BJ (cell line): ENCODE measurements around the gene USP30. TPM values are rescaled to one million over a fixed set of nuclear protein-coding genes. Genes with fewer than 3 reads are reported as not detected.

Experiments used
- CTCF ChIA-PET: fragments of 350-600 bp; formaldehyde crosslinking; extraction: SDS; loops from one replicate; lab custom pipeline; 2021; ENCODE audit warnings: antibody characterized with exemption, inconsistent platforms; lab: Yijun Ruan, JAX
- POLR2A ChIA-PET: fragments of 300-600 bp; sonication (Branson Sonifier 250); formaldehyde crosslinking; extraction: SDS; loops from one replicate; lab custom pipeline; 2021; ENCODE audit warnings: antibody characterized with exemption; lab: Charles Lee
- DNase-seq: peaks from one replicate; pipeline ENCODE4 v3.0.0-alpha.2; 2011; ENCODE audit warnings: low read depth
- H3K27me3 ChIP-seq: 2 replicates; pipeline ENCODE4 v1.6.0; 2011; ENCODE audit warnings: low read length; ENCODE audit not compliant: control insufficient read depth, insufficient read depth
- H3K36me3 ChIP-seq: 2 replicates; pipeline ENCODE4 v1.5.1; 2011; ENCODE audit warnings: low read length; ENCODE audit not compliant: control insufficient read depth, insufficient read depth
- H3K4me3 ChIP-seq: 2 replicates; pipeline ENCODE4 v1.5.1; 2011; ENCODE audit warnings: low read depth, mild to moderate bottlenecking, control low read depth, low read length
- polyA plus RNA-seq: library from polyadenylated mRNA; depleted of rRNA; stranded (reverse); fragments of >200 nt; gene quantifications from 2 replicates; pipeline ENCODE4 v1.2.3, GENCODE V29; 2011
- TF ChIP-seq, protein P1 (sequence below): IDR thresholded peaks from 2 replicates; pipeline ENCODE4 v1.5.1; 2011; ENCODE audit warnings: low read depth, mild to moderate bottlenecking, control low read depth, inconsistent platforms, low read length, moderate library complexity; ENCODE audit not compliant: insufficient read depth

Gene USP30
- polyA plus RNA-seq, 1 experiment, result 16.7 TPM

DNA sequence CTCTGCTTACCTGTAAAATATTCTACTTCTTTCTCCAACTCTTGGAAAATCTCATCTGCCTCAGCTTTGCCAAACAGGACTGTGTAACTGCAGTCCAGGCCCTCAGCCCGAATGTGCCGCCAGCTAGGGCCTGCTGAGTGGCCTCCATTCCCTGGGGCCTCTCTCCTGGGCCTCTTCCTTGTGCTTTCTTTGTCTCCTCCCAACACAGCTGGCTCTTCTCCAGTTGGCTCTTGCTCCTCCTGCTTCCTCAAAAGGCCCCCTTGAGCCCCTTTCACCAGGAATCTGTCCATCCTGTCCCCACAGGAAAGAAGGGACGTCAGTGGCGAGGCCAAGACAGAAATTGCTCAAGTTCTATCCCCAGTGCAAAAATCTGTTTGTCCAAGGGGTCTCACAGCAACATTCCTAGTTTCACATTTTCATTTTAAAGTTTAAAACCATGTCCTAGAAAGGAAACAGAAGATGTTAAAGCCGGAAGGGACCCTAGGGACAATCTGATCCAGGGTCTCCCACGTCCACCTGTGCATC lies 40.2 kb downstream of the USP30 start:
- CTCF ChIA-PET, result interaction anchor here (0.7 to 1.8 kb wide), 19 partner anchors 8 to 522 kb away, joined by 3 to 8 read pairs (median 4); partner anchors contain the start of gene SVOP
- TF ChIP-seq, protein P1, sequence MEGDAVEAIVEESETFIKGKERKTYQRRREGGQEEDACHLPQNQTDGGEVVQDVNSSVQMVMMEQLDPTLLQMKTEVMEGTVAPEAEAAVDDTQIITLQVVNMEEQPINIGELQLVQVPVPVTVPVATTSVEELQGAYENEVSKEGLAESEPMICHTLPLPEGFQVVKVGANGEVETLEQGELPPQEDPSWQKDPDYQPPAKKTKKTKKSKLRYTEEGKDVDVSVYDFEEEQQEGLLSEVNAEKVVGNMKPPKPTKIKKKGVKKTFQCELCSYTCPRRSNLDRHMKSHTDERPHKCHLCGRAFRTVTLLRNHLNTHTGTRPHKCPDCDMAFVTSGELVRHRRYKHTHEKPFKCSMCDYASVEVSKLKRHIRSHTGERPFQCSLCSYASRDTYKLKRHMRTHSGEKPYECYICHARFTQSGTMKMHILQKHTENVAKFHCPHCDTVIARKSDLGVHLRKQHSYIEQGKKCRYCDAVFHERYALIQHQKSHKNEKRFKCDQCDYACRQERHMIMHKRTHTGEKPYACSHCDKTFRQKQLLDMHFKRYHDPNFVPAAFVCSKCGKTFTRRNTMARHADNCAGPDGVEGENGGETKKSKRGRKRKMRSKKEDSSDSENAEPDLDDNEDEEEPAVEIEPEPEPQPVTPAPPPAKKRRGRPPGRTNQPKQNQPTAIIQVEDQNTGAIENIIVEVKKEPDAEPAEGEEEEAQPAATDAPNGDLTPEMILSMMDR, result no peak
- H3K27me3 ChIP-seq, result no peaks in the 10 kb centered on the region
- no peak for DNase-seq
- POLR2A ChIA-PET, result interaction anchor here (0.5 kb wide), 1 partner anchor 253 kb away, joined by 3 read pairs; no protein-coding TSS in a partner anchor
- peaks cover 4% of the 10 kb centered on the region; the same call in 1 of the 2 replicates for H3K36me3 ChIP-seq
- H3K4me3 ChIP-seq, result peak overlapping the region; percentile 58

DNA sequence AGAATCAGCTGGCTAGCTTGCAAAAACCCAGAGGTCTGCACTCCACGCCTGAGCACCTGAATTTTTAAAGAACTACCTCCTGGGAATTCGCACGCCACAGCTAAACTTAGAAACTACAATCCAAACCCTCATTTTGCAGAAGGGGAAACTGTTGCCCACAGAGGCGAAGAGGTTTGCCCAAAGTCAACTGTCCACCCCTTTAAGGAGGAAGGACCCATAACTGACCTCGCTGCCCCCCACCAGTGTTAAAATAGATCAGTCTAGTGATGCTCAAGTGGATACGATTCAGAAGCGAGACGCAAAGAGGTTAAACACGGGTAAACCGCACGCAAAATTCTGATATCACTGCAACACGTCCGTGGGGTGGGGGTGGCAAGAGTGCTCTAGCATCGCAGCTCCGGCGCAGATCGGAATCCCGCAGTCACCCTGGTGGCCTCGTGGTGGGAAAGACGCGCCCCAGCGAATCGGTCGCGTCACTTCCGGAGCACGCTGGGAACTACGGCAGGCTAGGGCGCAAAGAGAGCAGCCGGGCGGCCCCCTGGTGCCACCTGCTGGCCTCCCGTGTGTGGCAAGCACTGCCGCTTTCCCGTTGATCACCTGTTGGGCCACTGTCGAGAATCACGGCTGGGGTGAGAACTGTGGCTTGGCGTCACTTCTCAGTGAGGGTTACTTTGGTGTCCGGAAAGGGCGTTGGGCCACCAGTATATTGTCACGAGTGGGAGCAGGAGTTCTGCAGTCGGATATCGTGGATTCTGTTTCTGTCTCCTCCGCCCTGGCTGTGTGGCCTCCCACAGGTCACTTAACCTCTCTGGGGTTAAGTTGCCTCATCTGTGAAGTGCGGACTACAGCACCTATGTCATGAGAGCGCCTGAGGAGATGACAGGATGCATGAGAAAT lies 40.9 kb downstream of the USP30 start, which contains the start of gene ALKBH2:
ALKBH2 (minus strand) TSS at position 451 of the 897 bp plus-strand sequence. CDS start 686 bp downstream, outside the sequence.
- no peaks in the 10 kb centered on the region for H3K27me3 ChIP-seq
- POLR2A ChIA-PET, result interaction anchor here (0.5 kb wide), 1 partner anchor 254 kb away, joined by 3 read pairs; no protein-coding TSS in a partner anchor

GRCh38 chr12:109097140-109097434 lies 44.7 kb downstream of the USP30 start:
- DNase-seq, result no peak
- POLR2A ChIA-PET, result no interaction called here
- peaks cover 1% of the 10 kb centered on the region; the same call in 1 of the 2 replicates for H3K36me3 ChIP-seq
- H3K4me3 ChIP-seq, result peak overlapping the region; percentile 50
- TF ChIP-seq, protein P1, result no peak
- no peaks in the 10 kb centered on the region for H3K27me3 ChIP-seq
- CTCF ChIA-PET, result interaction anchor here (0.6 kb wide), 1 partner anchor 1279 kb away, joined by 3 read pairs; no protein-coding TSS in a partner anchor

More for the DNA sequence above, 40.9 kb downstream of the USP30 start, which contains the start of gene ALKBH2:
- DNase-seq, result peak; percentile 27
- TF ChIP-seq, protein P1, result peak; percentile 99
- CTCF ChIA-PET, result interaction anchor here (0.7 to 1.8 kb wide), 22 partner anchors 8 to 523 kb away, joined by 3 to 8 read pairs (median 4); partner anchors contain the start of gene SVOP
- H3K4me3 ChIP-seq, result peak within 1 kb of the TSS; percentile 58
- peaks cover 3% of the 10 kb centered on the region; the same call in 1 of the 2 replicates for H3K36me3 ChIP-seq

- TF ChIP-seq, protein P1, result no peak
- peak; percentile 63 for DNase-seq
- no peaks in the 10 kb centered on the region for H3K27me3 ChIP-seq
- ChIA-PET POLR2A (no interaction called here), CTCF (interaction anchor here (0.6 to 4.8 kb wide), 3 partner anchors 13 to 1279 kb away, joined by 3 to 32 read pairs (median 4); no protein-coding TSS in a partner anchor)
- peak within 1 kb of the TSS; percentile 79 for H3K4me3 ChIP-seq
- peaks cover 1% of the 10 kb centered on the region; the same call in 1 of the 2 replicates for H3K36me3 ChIP-seq
Measured at GRCh38 chr12:109097435-109098182, 45.2 kb downstream of the USP30 start, which contains the start of gene UNG. TSS of gene UNG (plus strand) at chr12:109097597. CDS start at chr12:109097680, 83 bp downstream.
